ENCODE measurements around the gene SLC45A3. TPM values are rescaled to one million over a fixed set of nuclear protein-coding genes. Genes with fewer than 3 reads are reported as not detected.

SLC45A3 gene
- total and polyA plus RNA-seq, 2 of the 8 experiments (the other 6 are each of a cell fraction or from before 2014, with no cell fraction given), result 13.0 to 14.3 TPM

DNA sequence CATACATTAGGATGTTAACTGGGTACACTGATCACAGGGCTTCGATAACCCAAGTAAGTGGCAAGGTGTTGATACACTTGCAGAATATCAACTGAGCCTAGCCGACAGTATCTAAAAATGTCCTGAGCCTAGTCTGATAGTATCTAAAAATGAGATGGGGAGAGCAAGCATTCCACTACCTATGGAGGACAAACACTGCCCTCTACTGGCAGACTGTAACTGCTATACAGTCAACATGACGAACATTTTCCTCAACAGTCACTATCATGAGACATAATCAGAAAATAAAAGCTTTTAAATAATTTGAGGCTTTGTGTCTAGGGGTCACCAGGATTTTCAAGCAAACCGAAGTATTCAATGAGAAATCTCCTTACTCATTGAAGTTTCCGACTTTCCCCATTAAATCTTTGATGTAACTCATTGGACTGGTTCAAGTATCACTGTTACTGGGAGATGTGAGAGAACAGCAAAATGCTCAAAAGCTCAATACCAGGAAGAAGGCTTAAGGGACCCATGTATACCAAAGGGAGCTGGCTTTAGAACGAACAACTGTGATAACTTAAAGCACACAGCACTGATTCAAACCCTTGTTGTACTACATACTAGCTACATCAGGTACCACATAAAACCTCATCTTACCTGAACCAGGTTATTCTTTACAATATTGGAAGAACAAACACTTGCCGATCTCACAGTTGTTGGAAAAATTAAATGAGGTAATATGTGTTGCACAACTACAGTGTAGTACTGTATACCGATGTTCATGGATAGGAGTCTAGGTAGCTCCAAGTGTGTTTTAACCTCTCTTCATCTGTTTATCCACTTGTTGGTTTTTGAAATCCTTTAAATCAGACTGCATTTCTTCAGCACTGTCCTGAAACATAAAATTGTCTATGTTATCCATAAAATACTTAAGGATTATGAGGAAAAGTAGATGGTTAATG is 31.1 kb upstream of the SLC45A3 start (continued):
- no peak for TF ChIP-seq EZH2 (IDR thresholded peaks at IDR 0.05; ENCODE audit: low read depth, low read length, severe bottlenecking)
- peak; percentile 62; the same call in 1 of the 2 replicates for TF ChIP-seq TEAD4 (IDR thresholded peaks at IDR 0.05; ENCODE audit: low read depth, low read length)
- TF ChIP-seq CHD1 (IDR thresholded peaks at IDR 0.05; ENCODE audit: low read depth, low read length), result no peak
- no peak for TF ChIP-seq BACH1 (IDR thresholded peaks at IDR 0.05; ENCODE audit: low read length)
- no peak for TF ChIP-seq SIX5 (IDR thresholded peaks at IDR 0.05; ENCODE audit: low read depth, low read length)
- TF ChIP-seq, protein P1, sequence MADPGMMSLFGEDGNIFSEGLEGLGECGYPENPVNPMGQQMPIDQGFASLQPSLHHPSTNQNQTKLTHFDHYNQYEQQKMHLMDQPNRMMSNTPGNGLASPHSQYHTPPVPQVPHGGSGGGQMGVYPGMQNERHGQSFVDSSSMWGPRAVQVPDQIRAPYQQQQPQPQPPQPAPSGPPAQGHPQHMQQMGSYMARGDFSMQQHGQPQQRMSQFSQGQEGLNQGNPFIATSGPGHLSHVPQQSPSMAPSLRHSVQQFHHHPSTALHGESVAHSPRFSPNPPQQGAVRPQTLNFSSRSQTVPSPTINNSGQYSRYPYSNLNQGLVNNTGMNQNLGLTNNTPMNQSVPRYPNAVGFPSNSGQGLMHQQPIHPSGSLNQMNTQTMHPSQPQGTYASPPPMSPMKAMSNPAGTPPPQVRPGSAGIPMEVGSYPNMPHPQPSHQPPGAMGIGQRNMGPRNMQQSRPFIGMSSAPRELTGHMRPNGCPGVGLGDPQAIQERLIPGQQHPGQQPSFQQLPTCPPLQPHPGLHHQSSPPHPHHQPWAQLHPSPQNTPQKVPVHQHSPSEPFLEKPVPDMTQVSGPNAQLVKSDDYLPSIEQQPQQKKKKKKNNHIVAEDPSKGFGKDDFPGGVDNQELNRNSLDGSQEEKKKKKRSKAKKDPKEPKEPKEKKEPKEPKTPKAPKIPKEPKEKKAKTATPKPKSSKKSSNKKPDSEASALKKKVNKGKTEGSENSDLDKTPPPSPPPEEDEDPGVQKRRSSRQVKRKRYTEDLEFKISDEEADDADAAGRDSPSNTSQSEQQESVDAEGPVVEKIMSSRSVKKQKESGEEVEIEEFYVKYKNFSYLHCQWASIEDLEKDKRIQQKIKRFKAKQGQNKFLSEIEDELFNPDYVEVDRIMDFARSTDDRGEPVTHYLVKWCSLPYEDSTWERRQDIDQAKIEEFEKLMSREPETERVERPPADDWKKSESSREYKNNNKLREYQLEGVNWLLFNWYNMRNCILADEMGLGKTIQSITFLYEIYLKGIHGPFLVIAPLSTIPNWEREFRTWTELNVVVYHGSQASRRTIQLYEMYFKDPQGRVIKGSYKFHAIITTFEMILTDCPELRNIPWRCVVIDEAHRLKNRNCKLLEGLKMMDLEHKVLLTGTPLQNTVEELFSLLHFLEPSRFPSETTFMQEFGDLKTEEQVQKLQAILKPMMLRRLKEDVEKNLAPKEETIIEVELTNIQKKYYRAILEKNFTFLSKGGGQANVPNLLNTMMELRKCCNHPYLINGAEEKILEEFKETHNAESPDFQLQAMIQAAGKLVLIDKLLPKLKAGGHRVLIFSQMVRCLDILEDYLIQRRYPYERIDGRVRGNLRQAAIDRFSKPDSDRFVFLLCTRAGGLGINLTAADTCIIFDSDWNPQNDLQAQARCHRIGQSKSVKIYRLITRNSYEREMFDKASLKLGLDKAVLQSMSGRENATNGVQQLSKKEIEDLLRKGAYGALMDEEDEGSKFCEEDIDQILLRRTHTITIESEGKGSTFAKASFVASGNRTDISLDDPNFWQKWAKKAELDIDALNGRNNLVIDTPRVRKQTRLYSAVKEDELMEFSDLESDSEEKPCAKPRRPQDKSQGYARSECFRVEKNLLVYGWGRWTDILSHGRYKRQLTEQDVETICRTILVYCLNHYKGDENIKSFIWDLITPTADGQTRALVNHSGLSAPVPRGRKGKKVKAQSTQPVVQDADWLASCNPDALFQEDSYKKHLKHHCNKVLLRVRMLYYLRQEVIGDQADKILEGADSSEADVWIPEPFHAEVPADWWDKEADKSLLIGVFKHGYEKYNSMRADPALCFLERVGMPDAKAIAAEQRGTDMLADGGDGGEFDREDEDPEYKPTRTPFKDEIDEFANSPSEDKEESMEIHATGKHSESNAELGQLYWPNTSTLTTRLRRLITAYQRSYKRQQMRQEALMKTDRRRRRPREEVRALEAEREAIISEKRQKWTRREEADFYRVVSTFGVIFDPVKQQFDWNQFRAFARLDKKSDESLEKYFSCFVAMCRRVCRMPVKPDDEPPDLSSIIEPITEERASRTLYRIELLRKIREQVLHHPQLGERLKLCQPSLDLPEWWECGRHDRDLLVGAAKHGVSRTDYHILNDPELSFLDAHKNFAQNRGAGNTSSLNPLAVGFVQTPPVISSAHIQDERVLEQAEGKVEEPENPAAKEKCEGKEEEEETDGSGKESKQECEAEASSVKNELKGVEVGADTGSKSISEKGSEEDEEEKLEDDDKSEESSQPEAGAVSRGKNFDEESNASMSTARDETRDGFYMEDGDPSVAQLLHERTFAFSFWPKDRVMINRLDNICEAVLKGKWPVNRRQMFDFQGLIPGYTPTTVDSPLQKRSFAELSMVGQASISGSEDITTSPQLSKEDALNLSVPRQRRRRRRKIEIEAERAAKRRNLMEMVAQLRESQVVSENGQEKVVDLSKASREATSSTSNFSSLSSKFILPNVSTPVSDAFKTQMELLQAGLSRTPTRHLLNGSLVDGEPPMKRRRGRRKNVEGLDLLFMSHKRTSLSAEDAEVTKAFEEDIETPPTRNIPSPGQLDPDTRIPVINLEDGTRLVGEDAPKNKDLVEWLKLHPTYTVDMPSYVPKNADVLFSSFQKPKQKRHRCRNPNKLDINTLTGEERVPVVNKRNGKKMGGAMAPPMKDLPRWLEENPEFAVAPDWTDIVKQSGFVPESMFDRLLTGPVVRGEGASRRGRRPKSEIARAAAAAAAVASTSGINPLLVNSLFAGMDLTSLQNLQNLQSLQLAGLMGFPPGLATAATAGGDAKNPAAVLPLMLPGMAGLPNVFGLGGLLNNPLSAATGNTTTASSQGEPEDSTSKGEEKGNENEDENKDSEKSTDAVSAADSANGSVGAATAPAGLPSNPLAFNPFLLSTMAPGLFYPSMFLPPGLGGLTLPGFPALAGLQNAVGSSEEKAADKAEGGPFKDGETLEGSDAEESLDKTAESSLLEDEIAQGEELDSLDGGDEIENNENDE (IDR thresholded peaks at IDR 0.05; ENCODE audit: insufficient replicate concordance, low read length), result no peak
- no peak for TF ChIP-seq RFX5 (IDR thresholded peaks at IDR 0.05; ENCODE audit: borderline replicate concordance, low read depth, low read length)
- TF ChIP-seq SIRT6 (IDR thresholded peaks at IDR 0.05; ENCODE audit: low read length), result no peak
- no peak for TF ChIP-seq SP2 (IDR thresholded peaks at IDR 0.05; ENCODE audit: low read length)
- no peak for TF ChIP-seq RNF2 (IDR thresholded peaks at IDR 0.05; ENCODE audit: borderline replicate concordance, low read depth, low read length, missing control alignments, poor library complexity, severe bottlenecking)

Data from H1 (cell line).